Activated effector memory CD4-positive, alpha-beta T cell treated with Interleukin-2 at 50 U/mL for 16 hours (primary cell): Measurements from ENCODE around the gene TMEM131.
"Not testable (repeated sequence)": the region's sequence is repeated elsewhere in the genome, so short reads cannot be mapped to it uniquely, and the experiment has no call there.

Experiments used
- DNase-seq: peaks from one replicate; pipeline ENCODE4 v3.0.0-alpha.2; 2020

The TMEM131 gene

GRCh38 chr2:97953853-97954252, 41.9 kb downstream of the TMEM131 start:
- no peak for DNase-seq

DNA sequence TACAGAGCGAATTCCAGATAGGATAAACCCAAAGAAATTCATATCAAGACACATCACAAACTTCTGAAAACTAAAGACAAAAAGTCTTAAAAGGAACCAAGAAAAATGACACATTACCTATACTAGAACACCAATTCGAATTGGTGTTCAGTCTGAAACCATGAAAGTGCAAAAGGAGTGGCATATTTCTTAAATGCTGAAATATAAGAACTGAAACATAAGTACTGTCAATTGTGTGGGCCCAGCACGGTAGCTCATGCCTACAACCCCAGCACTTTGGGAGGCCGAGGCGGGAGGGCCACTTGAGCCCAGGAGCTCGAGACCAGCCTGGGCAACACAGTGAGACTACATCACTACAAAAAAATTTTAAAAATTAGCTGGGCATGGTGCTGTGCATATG, 43.4 kb downstream of the TMEM131 start:
- no peak for DNase-seq

DNA sequence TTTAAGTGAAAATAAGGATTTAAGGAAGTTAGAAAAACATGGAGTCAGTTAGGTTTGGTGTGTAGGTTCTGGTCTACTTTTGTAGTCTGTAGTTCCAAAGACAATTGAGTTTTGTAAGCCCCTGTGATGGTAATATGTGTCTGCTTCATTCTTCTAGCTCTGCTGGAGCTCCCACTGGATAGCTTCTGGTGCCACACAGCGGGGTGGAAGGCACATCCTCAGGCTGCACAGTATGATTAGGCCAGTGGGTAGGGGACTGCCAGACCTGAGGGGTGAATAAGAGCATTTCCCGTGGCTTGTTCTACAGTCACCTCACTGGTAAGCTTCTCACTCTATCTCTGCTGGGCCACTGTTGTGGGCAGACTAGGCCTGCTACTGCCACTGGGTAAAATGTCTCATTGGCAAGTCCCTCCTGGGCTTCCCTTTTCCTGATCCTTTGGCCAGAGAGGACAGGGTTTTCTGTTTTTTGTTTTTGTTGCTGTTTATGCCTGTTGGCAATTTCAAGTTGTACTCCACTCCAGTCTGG, 44.5 kb downstream of the TMEM131 start:
- DNase-seq = no peak

- DNase-seq = no peak
Measured at GRCh38 chr2:97950329-97951154, 45.2 kb downstream of the TMEM131 start.

GRCh38 chr2:97948926-97949325, 46.8 kb downstream of the TMEM131 start:
- DNase-seq = no peak

- no peak for DNase-seq
Measured at GRCh38 chr2:97945791-97946190, 50.0 kb downstream of the TMEM131 start.

- no peak for DNase-seq
Measured at GRCh38 chr2:97936881-97937280, 58.9 kb downstream of the TMEM131 start.

DNA sequence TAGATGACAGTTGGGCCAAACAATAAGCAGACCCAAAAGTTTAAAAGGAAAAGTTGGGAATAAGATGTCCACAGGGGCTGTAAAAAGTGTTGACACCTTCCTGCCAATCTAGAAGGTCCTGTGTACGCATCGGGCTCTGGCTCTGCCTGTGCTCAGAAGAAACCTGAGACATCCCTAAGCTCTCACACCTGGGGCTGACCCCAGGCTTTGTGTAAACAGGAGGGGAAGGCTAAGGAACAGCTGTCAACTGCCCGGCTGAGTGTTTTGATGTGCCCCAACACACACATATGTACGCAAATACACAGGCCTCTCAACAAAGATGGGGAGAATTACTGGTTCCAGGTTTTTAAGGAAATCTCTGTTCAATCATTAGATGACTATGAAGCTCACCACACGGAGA, 59.5 kb downstream of the TMEM131 start:
- no peak for DNase-seq

- DNase-seq = no peak
Measured at GRCh38 chr2:97935719-97936161, 60.0 kb downstream of the TMEM131 start.

GRCh38 chr2:97932975-97933662, 62.6 kb downstream of the TMEM131 start:
- DNase-seq = no peak

DNA sequence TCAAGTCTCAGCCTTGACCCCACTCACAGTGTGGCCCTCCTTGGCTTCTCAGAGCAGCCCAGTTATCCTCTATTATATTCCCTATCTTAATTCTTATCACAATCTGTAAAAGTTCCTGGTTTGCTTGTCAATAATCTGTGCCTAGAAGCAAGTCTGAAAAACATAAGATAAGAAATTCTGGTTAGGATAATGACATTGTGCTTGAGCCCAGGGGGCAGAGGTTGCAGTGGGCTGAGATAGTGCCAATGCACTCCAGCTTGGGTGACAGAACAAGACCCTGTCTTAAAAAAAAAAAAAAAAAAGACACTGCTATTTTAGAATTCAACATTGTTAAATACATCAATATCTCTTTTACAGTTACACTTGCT, 63.9 kb downstream of the TMEM131 start:
- no peak for DNase-seq

DNA sequence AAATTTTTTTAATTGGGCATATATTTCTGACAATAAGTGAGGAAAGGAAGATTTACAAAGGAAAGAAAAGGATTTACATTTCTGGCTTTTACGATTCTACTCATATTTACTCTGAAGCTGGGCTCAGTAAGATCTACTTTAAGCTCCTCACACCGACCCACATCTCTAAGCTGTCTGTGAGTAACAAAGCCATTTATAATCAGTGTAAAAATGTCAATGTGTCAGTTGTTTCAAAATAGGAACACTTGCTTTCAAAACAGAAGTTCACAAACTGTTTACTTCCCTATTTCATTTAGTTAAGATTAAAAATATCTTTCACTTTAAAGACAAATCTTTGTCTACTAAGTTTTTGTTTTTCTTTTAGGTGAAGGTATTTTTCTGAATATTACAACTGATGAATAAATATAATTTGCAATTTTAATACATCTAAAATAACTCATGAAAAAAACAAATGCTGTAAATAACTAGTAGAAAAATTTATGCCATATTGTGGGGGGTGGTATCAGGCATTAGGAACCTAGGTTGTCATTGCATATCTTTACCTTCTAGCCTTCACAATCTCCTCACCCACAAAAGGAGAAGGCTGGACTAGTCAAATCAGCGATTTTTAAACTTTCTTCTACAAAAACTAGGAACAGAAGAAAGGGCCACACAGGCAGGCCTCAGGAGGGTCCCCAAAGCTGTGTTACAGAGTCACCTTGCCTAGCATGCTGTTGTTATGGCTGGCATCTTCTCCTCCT, 64.5 kb downstream of the TMEM131 start:
- no peak for DNase-seq

DNA sequence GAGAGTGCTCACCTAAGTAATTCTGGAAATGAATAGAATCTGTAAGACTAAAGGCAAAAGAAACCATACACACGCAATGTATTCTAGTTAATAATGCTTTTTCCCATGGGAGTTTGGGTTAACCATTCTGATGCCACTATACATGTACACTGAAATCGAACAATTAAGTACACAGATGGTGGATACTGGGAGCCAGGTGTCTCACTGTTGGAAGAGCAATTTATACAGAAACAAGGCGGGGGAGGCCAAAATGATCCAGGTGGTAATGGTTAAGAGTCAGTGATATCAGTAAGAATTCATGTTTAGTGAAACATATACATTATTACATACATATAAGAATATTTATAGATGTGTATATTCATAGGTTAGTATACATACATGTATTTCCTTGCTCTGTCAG, 67.2 kb downstream of the TMEM131 start:
- DNase-seq = no peak

DNA sequence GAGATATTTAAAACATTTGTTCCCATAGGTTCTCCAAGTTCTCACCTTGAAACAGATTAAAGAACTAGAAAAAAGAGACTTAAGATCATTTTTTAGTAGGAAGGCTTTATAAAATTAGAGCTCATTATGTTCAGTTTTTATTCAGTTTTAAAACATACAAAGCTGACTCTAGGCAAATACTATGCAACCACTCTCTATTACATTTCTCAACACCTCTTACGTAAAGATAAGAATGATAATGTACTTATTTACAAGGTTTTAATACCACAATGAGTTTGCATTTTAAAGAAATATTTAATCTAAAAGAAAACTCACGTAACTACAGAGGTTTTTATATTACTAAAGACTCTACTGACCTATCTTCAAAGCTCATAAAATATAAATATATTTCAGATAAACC, 68.8 kb downstream of the TMEM131 start:
- no peak for DNase-seq

- no peak for DNase-seq
Measured at GRCh38 chr2:97924194-97924593, 71.6 kb downstream of the TMEM131 start.

DNA sequence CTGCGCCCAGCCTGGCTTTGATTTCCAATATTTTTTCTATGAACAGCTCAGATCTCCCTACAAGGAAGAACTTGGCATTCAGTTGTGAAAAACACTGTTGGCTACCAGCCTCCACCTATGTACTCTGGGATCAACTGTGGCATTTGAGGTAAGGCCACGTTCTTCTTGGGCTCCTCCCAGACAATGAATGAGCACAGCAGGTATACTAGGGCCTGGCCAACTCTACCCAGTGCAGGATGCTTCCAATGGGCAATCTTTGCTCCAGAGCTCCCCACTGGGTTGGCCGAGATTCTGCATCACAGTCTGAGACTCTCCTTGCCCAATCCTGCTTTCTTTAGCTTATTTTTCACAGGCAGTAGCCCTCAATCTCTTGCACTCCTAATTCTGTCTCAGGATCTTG, 75.9 kb downstream of the TMEM131 start:
- no peak for DNase-seq

DNA sequence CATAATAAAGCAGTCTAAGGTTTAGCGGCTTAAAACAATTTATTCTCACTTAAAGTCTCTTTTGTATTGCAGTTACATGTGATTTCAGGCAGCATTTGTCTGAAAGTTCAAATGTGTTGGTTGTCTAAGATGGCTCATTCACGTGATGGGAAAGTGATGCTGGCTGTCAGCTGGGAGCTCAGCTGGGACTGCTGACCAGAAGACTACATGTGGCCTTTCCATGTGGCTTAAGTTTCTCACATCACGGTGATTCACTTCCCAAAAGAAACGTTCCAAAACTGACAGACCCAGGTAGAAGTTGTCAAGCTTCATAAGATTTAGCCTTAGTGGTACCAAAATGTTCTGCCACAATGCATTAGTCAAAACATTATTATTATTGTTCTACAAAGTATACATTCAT, 76.9 kb downstream of the TMEM131 start:
- no peak for DNase-seq

DNA sequence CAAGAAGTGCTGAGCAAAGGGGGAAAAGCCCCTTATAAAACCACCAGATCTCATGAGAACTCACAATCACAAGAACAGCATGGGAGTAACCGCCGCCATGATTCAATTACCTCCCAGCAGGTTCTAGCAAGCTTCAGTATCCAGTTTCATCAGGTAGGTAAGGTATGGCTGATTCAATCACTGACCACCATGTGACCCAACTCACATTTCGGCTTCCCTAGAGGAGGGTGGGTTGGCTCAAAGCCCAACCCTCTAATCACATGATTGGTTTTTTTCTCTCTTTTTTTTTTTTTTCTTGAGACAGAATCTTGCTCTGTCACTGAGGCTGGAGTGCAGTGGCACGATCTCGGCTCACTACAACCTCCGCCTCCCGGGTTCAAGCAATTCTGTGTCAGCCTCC, 78.1 kb downstream of the TMEM131 start:
- not testable (repeated sequence) for DNase-seq

DNA sequence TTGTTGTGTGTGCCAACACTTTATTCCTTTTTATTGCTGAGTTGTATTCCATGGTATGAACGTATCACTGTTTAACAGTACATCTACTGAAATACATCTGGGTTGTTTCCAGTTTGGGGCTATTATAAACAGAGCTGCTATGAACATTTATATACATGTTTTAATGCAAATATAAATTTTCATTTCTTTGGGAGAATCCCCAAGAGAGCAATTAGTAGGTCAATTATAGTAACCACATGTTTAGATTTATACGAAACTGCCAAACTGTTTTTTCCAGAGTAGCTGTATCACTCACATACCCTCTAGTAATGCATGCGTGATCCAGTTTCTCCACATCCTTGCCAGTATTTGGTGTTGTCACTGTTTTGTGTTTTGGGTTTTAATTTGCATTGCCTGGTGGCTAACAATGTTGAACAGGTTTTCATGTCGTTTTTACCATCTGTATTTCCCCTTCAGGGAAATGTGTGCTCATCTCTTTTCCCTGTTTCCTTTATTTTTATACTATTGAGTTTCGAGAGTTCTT, 81.0 kb downstream of the TMEM131 start:
- no peak for DNase-seq

DNA sequence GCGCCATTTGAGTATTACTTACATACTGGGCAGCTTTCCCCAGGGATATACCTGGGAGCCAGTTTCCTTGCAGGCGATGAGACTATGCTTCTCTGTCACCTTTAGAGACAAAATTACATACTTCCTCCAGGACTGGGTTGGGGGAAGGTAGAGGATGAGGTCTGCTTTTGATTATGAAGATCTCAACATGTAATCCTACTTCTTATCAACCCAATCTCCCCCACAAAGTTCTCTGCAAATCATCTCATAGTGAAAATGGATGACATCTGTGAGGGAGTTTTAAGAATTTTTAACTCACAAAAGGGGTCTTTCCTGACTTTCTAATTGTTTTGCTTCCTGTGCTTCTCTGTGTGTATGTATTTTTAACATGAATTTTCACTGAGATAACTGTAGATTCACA, 81.9 kb downstream of the TMEM131 start:
- no peak for DNase-seq

DNA sequence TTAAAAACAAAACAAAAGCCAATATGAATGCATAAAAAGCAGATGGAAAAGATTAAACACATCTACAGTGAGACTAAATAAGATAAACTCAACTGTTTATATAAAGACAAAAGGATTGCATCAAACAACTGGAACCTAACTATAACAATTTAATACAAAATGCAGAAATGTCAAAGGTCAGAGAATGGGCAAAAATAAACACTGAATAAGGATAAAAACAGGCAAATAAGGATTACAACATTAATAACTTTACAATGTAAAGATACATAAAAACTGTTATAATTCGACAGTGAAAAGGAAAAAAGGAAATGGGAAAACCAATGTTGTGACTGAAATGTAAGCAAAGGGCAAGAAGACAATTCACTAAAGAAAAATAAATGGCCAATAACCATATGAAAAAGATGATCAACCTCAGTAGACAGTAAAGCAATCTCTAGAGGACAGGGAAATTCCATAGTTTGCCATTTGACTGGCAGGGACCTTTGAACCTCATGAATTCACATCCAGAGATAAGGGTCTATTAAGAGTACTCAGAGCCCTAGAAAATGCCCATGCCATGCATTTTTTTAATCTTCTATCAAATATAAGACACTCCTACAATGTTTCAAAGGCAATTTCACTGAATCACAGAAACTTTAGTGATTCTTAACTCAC, 83.7 kb downstream of the TMEM131 start:
- no peak for DNase-seq

DNA sequence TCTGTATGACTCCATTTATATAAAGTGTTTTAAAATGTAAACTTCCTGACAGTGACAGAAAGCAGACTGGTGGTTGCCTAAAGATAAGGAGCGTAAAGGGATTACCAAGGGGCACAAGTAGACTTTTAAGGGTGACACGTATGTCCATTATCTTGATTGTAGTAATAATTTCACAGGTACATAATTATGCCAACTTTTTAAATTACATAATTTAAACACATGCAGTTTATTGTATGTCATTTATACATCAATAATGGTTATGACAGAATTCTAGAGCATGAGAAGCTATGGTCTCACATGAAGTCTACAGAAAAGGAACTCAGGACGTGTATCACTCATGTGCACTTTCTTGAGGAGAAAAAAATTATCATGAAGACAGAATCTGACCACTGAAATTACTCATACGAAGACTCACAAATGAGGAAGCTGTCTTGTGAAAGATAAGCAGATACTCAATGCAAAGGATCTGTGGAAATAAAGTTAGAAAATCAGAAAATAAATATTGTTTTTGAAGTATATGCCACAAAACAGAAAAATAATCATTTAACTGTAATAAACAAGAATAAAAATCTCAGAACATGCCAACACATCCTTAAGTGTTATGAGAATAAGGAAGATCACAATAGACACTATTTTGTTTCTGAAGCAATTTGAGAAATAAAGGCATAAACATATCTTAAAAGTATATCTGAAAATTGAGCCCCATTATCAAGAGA, 84.4 kb downstream of the TMEM131 start:
- DNase-seq = no peak
